AG20443 (cell line): ENCODE measurements around the gene SLC29A2.
"Not testable (repeated sequence)": the region's sequence is repeated elsewhere in the genome, so short reads cannot be mapped to it uniquely, and the experiment has no call there.

Source experiments
- DNase-seq: peaks from one replicate; pipeline ENCODE4 v3.0.0; 2012; ENCODE audit warnings: low spot score, mixed read lengths

Gene SLC29A2

GRCh38 chr11:66333896-66334604, 37.5 kb downstream of the SLC29A2 start:
- DNase-seq = no peak

- no peak for DNase-seq
Measured at GRCh38 chr11:66333220-66333877, 38.2 kb downstream of the SLC29A2 start.

GRCh38 chr11:66332371-66333219, 39.0 kb downstream of the SLC29A2 start:
- DNase-seq = no peak

GRCh38 chr11:66331542-66332370, 39.8 kb downstream of the SLC29A2 start:
- DNase-seq = no peak

- DNase-seq = no peak
Measured at GRCh38 chr11:66330931-66331330, 40.6 kb downstream of the SLC29A2 start.

GRCh38 chr11:66329165-66329673, 42.3 kb downstream of the SLC29A2 start:
- DNase-seq = no peak

GRCh38 chr11:66328302-66329144, 43.0 kb downstream of the SLC29A2 start:
- peak; percentile 77 for DNase-seq

GRCh38 chr11:66328031-66328301, 43.6 kb downstream of the SLC29A2 start:
- no peak for DNase-seq

GRCh38 chr11:66327171-66328030, 44.2 kb downstream of the SLC29A2 start:
- DNase-seq = peak; percentile 73

- peak; percentile 63 for DNase-seq
Measured at GRCh38 chr11:66326261-66327111, 45.1 kb downstream of the SLC29A2 start.

GRCh38 chr11:66325263-66325671, 46.3 kb downstream of the SLC29A2 start:
- no peak for DNase-seq

GRCh38 chr11:66324664-66325063, 46.9 kb downstream of the SLC29A2 start:
- peak; percentile 50 for DNase-seq

- no peak for DNase-seq
Measured at GRCh38 chr11:66323684-66324083, 47.9 kb downstream of the SLC29A2 start.

GRCh38 chr11:66322732-66323427, 48.7 kb downstream of the SLC29A2 start:
- DNase-seq = peak; percentile 70

- no peak for DNase-seq
Measured at GRCh38 chr11:66321606-66322005, 50.0 kb downstream of the SLC29A2 start.

- DNase-seq = not testable (repeated sequence)
Measured at GRCh38 chr11:66320748-66321147, 50.8 kb downstream of the SLC29A2 start.

GRCh38 chr11:66320289-66320688, 51.3 kb downstream of the SLC29A2 start:
- DNase-seq = not testable (repeated sequence)

- no peak for DNase-seq
Measured at GRCh38 chr11:66318600-66318970, 53.0 kb downstream of the SLC29A2 start.
